K562 (cell line): ENCODE data around the gene ANKH. TPM values are rescaled to one million over a fixed set of nuclear protein-coding genes. Genes with fewer than 3 reads are reported as not detected.

Source experiments
- ATAC-seq: fragments of 200-7000 bp; cut with Tn5 transposase; 3 replicates; pipeline ENCODE4 v1.9.1; 2020; ENCODE audit warnings: moderate library complexity
- BruUV-seq: library from RNA; stranded (reverse); fragments of 400-500 nt; replicated peaks from 2 replicates; lab custom pipeline; 2021; lab: Mats Ljungman, UMichigan
- CTCF ChIA-PET: fragments of 300-600 bp; formaldehyde crosslinking; extraction: SDS; loops from one replicate; lab custom pipeline; 2021; ENCODE audit warnings: low intra/inter-chr PET ratio; lab: Yijun Ruan, JAX
- POLR2A ChIA-PET: fragments of 300-600, 350-650 bp; sonication (Branson Sonifier 250); formaldehyde crosslinking; extraction: SDS; loops from one replicate; lab custom pipeline; 2021; ENCODE audit warnings: antibody characterized with exemption, inconsistent platforms; lab: Yijun Ruan, JAX
- DNase-seq, 4 experiments: peaks; one replicate each; pipeline versions ENCODE4 v3.0.0 to v3.0.0-alpha.2; 2011 to 2018; ENCODE audit warnings: low spot score in 3 of 4, mixed read lengths in 3 of 4; ENCODE audit errors: extremely low read depth in 1 of 4
- FAIRE-seq: peaks from 2 replicates; lab custom pipeline; 2011; peaks lifted over from hg19 to GRCh38; lab: Jason Lieb, UNC
- H2AFZ ChIP-seq: 2 replicates; pipeline ENCODE4 v1.6.0; 2011; ENCODE audit warnings: low read depth, low read length, control low read depth, inconsistent platforms
- H3K27ac ChIP-seq: fragments of 200-600 bp; 3 replicates; pipeline ENCODE4 v1.8.0; 2011; ENCODE audit warnings: low read depth, mild to moderate bottlenecking, control low read depth, inconsistent platforms, low read length, moderate library complexity, mixed read lengths; ENCODE audit errors: extremely low read depth
- H3K27me3 ChIP-seq, 2 experiments: fragments of 300-600 bp in 1 of 2; 2 replicates in 1 of 2; 3 replicates in 1 of 2; pipeline versions ENCODE4 v1.6.0 to v1.8.0; 2011; ENCODE audit warnings: inconsistent platforms in 2 of 2, low read length in 2 of 2, mild to moderate bottlenecking in 1 of 2, mixed read lengths in 1 of 2, moderate library complexity in 1 of 2; ENCODE audit not compliant: control insufficient read depth in 2 of 2, insufficient read depth in 2 of 2
- H3K36me3 ChIP-seq: fragments of 300-600 bp; 3 replicates; pipeline ENCODE4 v1.8.0; 2011; ENCODE audit warnings: mild to moderate bottlenecking, low read length, inconsistent platforms; ENCODE audit not compliant: control insufficient read depth, insufficient read depth
- H3K4me1 ChIP-seq, 2 experiments: fragments of 200-600 bp in 1 of 2; replicated peaks in 1 of 2; 2 replicates in 1 of 2; 3 replicates in 1 of 2; pipeline versions ENCODE4 v1.5.1 to v1.8.0; 2011; ENCODE audit warnings: inconsistent platforms in 2 of 2, low read length in 2 of 2, mild to moderate bottlenecking in 1 of 2, mixed read lengths in 1 of 2, moderate library complexity in 1 of 2; ENCODE audit not compliant: control insufficient read depth in 2 of 2, insufficient read depth in 2 of 2
- H3K4me2 ChIP-seq: 2 replicates; pipeline ENCODE4 v1.6.1; 2011; ENCODE audit warnings: low read length, control low read depth, inconsistent platforms, mixed read lengths; ENCODE audit not compliant: insufficient read depth
- H3K4me3 ChIP-seq: fragments of 200-600 bp; sonication (generic), shearing (Covaris generic); 2 replicates; pipeline ENCODE4 v1.5.1; 2016; ENCODE audit warnings: control low read depth, inconsistent platforms
- H3K79me2 ChIP-seq: fragments of 200-600 bp; 3 replicates; pipeline ENCODE4 v1.8.0; 2011; ENCODE audit warnings: low read length, inconsistent platforms; ENCODE audit not compliant: control insufficient read depth, insufficient read depth
- H3K9ac ChIP-seq, 2 experiments: 2 replicates each; pipeline versions ENCODE4 v1.6.0 to v1.6.1; 2011; ENCODE audit warnings: low read depth in 2 of 2, low read length in 2 of 2, control low read depth in 1 of 2, inconsistent platforms in 1 of 2, mild to moderate bottlenecking in 1 of 2, mixed read lengths in 1 of 2; ENCODE audit not compliant: insufficient read depth in 1 of 2
- H3K9me1 ChIP-seq: one replicate; pipeline ENCODE4 v1.6.0; 2011; ENCODE audit warnings: inconsistent platforms, mild to moderate bottlenecking, low read length, moderate library complexity; ENCODE audit not compliant: control insufficient read depth, insufficient read depth
- H3K9me3 ChIP-seq: replicated peaks from 2 replicates; pipeline ENCODE4 v1.5.1; 2011; ENCODE audit warnings: low read depth, low read length, inconsistent platforms; ENCODE audit not compliant: control insufficient read depth, insufficient read depth
- H4K20me1 ChIP-seq: replicated peaks from 2 replicates; pipeline ENCODE4 v1.6.1; 2011; ENCODE audit warnings: low read length, inconsistent platforms, mixed read lengths; ENCODE audit not compliant: control insufficient read depth, insufficient read depth
- BCL6 ChIP-seq: fragments of 250-450 bp; sonication (Bioruptor Pico); IDR thresholded peaks from 2 replicates; pipeline ENCODE4 v1.4.0; 2020
- POLR2A ChIP-seq: fragments of 450-650 bp; conservative IDR thresholded peaks from 2 replicates; pipeline ENCODE4 v1.6.1; 2016
- RBBP5 ChIP-seq: fragments of 200-600 bp; sonication (generic); IDR thresholded peaks from 2 replicates; pipeline ENCODE4 v1.6.1; 2012; ENCODE audit warnings: borderline replicate concordance, mild to moderate bottlenecking, low read length, control low read depth, inconsistent platforms; ENCODE audit not compliant: insufficient read depth, poor library complexity, severe bottlenecking
- YBX1 ChIP-seq: fragments of 450-650 bp; IDR thresholded peaks from 2 replicates; pipeline ENCODE4 v1.7.1; 2016; ENCODE audit warnings: mild to moderate bottlenecking
- ZNF133 ChIP-seq: fragments of 250-450 bp; sonication (Bioruptor Pico); IDR thresholded peaks from 2 replicates; pipeline ENCODE4 v1.4.0; 2020; ENCODE audit warnings: mild to moderate bottlenecking
- WGBS: fragments of 100-300 bp; shearing (Covaris generic); methylation state at CpG from one replicate; pipeline ENCODE4 v1.1.6; 2016; ENCODE audit warnings: low coverage, mixed read lengths; ENCODE audit not compliant: insufficient coverage; ENCODE audit errors: missing lambda C conversion rate; 5-methylcytosine and 5-hydroxymethylcytosine counted together
- in situ Hi-C: fragments of 300-500 bp; cut with MboI; formaldehyde crosslinking; loops from 4 replicates; pipeline ENCODE4 v1.15.0; 2018; ENCODE audit warnings: inconsistent platforms, mixed read lengths
- intact Hi-C: fragments of 100-400 bp; cut with micrococcal nuclease; formaldehyde crosslinking; loops from 2 replicates; pipeline ENCODE4 v1.14.2; 2022
- polyA plus RNA-seq, 8 experiments: library from polyadenylated mRNA; depleted of rRNA in 4 of 8; stranded (reverse) in 5 of 8; unstranded in 3 of 8; fragments of >200 nt; fragmentation: Nextera tagmentation in 2 of 8; fragmentation: Illumina TruSeq in 1 of 8; extraction: Ambion mirVana in 2 of 8; extraction: Trizol in 1 of 8; gene quantifications; 2 replicates each; pipeline versions ENCODE4 v1.2.1 to v1.2.3, GENCODE V29; 2011 to 2014; ENCODE audit warnings: inconsistent platforms in 1 of 8, missing spikeins in 1 of 8
- total RNA-seq, 7 experiments: library from RNA; depleted of rRNA in 6 of 7; stranded (reverse); fragments of >200 nt in 6 of 7; fragmentation: Illumina TruSeq in 2 of 7; extraction: Trizol in 2 of 7; gene quantifications; 2 replicates each; pipeline versions ENCODE4 v1.2.1 to v1.2.3, GENCODE V29; 2011 to 2021; ENCODE audit warnings: low replicate concordance in 1 of 7
- TF ChIP-seq, protein P1 (sequence below): fragments of 250-450 bp; sonication (Bioruptor Pico); IDR thresholded peaks from 2 replicates; pipeline ENCODE4 v1.5.0; 2020; ENCODE audit warnings: mild to moderate bottlenecking
- TF ChIP-seq, protein P2 (sequence below): fragments of 250-450 bp; sonication (Bioruptor Pico); IDR thresholded peaks from 2 replicates; pipeline ENCODE4 v1.4.0; 2020; ENCODE audit warnings: mild to moderate bottlenecking, moderate library complexity

The ANKH gene
- total and polyA plus RNA-seq, 9 of the 15 experiments (the other 6 are each of a cell fraction or from before 2014, with no cell fraction given): 0.79 to 12.2 (median 4.5) TPM

DNA sequence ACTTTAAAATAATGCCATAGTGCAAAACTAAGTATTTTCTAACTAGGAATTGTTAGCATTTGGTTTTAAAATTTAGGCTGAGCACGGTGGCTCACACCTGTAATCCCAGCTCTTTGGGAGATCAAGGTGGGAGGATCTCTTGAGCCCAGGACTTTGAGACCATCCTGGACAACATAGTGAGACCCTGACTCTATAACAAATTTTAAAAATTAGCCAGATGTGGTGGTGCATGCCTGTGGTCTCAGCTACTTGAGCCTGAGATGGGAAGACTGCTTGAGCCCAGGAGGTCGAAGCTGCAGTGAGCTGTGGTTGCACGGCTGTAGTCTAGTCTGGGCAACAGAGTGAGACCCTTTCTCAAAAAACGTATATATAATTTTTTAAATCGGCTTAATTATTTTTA, 202.2 kb downstream of the ANKH start:
- CTCF ChIA-PET: no interaction called here
- no peak for DNase-seq
- no peak overlapping the region for H3K4me2 ChIP-seq
- in situ Hi-C loops: loop anchor here (10.0 kb wide), 1 partner anchor 665 kb away; no protein-coding TSS in a partner anchor
- WGBS: 74% methylated on average over 5 of the region's 5 CpGs
- POLR2A ChIA-PET: interaction anchor here (0.6 to 1.4 kb wide), 2 partner anchors 9 to 296 kb away, joined by 3 to 5 read pairs; no protein-coding TSS in a partner anchor
- no TSS peak for BruUV-seq
- H2AFZ ChIP-seq: no peak overlapping the region
- no peak overlapping the region for H3K27ac ChIP-seq
- TF ChIP-seq ZNF133 (no peak), BCL6 (no peak), YBX1 (no peak), POLR2A (no peak), RBBP5 (no peak)
- TF ChIP-seq, protein P1, sequence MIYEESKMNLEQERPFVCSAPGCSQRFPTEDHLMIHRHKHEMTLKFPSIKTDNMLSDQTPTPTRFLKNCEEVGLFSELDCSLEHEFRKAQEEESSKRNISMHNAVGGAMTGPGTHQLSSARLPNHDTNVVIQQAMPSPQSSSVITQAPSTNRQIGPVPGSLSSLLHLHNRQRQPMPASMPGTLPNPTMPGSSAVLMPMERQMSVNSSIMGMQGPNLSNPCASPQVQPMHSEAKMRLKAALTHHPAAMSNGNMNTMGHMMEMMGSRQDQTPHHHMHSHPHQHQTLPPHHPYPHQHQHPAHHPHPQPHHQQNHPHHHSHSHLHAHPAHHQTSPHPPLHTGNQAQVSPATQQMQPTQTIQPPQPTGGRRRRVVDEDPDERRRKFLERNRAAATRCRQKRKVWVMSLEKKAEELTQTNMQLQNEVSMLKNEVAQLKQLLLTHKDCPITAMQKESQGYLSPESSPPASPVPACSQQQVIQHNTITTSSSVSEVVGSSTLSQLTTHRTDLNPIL: no peak
- TF ChIP-seq, protein P2, sequence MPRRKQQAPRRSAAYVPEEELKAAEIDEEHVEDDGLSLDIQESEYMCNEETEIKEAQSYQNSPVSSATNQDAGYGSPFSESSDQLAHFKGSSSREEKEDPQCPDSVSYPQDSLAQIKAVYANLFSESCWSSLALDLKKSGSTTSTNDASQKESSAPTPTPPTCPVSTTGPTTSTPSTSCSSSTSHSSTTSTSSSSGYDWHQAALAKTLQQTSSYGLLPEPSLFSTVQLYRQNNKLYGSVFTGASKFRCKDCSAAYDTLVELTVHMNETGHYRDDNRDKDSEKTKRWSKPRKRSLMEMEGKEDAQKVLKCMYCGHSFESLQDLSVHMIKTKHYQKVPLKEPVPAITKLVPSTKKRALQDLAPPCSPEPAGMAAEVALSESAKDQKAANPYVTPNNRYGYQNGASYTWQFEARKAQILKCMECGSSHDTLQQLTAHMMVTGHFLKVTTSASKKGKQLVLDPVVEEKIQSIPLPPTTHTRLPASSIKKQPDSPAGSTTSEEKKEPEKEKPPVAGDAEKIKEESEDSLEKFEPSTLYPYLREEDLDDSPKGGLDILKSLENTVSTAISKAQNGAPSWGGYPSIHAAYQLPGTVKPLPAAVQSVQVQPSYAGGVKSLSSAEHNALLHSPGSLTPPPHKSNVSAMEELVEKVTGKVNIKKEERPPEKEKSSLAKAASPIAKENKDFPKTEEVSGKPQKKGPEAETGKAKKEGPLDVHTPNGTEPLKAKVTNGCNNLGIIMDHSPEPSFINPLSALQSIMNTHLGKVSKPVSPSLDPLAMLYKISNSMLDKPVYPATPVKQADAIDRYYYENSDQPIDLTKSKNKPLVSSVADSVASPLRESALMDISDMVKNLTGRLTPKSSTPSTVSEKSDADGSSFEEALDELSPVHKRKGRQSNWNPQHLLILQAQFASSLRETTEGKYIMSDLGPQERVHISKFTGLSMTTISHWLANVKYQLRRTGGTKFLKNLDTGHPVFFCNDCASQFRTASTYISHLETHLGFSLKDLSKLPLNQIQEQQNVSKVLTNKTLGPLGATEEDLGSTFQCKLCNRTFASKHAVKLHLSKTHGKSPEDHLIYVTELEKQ: no peak
- TF ChIP-seq, all 486 proteins: peak for 0
- H3K4me3 ChIP-seq: no peak overlapping the region
- H4K20me1 ChIP-seq: peaks cover 14% of the 10 kb centered on the region; the same call in 1 of the 2 replicates
- no peaks in the 10 kb centered on the region for H3K9me1 ChIP-seq
- ATAC-seq (no peak), FAIRE-seq (no peak)
- no peaks in the 10 kb centered on the region for H3K27me3 ChIP-seq
- H3K79me2 ChIP-seq: peaks cover 98% of the 10 kb centered on the region
- H3K9ac ChIP-seq: no peak overlapping the region
- intact Hi-C loops: no loop called here
- peaks cover 26% of the 10 kb centered on the region; the same call in 1 of the 3 replicates for H3K36me3 ChIP-seq
- peaks cover 12 to 15% of the 10 kb centered on the region in 2 experiments for H3K4me1 ChIP-seq
- no peaks in the 10 kb centered on the region for H3K9me3 ChIP-seq
